ENCODE results near the gene ME2. TPM values are rescaled to one million over a fixed set of nuclear protein-coding genes. Genes with fewer than 3 reads are reported as not detected.

Gene ME2
- total and polyA plus RNA-seq, 2 donors (not counting 3 experiments of a cell fraction or from before 2014, with no cell fraction given) = 28.6 to 42.4 TPM

DNA sequence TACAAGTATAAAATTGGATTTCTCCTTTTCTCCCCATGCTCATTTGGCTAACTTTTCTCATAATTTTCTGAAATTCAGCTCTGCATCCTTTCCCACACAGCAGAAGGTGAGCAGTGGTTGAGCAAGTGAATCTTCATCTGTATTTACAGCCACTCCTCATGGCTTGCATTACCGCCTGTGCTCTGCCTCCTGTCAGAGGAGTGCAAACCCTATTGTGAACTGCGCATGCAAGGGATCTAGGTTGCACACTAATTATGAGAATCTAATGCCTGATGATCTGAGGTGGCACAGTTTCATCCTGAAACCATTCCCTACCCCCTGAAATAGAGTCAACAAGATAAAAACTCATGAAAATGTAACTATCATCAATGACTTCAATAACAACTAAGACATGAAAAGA lies 20.0 kb downstream of the ME2 start:
- FAIRE-seq (no peak), DNase-seq (ENCODE audit: low read depth, low spot score) (no peak)
- Histone ChIP-seq H3K9me3 (replicated peaks; ENCODE audit: control insufficient read depth, insufficient read depth, low read length) (no peaks in the 10 kb centered on the region), H3K9me1 (replicated peaks; ENCODE audit: control insufficient read depth, extremely low read depth, insufficient read depth, low read length) (no peaks in the 10 kb centered on the region), H3K36me3 (ENCODE audit: control insufficient read depth in 2 of 2, extremely low read depth in 1 of 2, insufficient read depth in 2 of 2, low read length in 2 of 2) (no peaks in the 10 kb centered on the region), H3K27me3 (ENCODE audit: control insufficient read depth in 2 of 2, insufficient read depth in 2 of 2, low read length in 2 of 2) (no peaks in the 10 kb centered on the region), H4K20me1 (replicated peaks; ENCODE audit: control insufficient read depth, extremely low read depth, insufficient read depth, low read length) (no peaks in the 10 kb centered on the region), H3K4me2 (ENCODE audit: insufficient read depth, low read length) (no peak overlapping the region), H2AFZ (ENCODE audit: low read depth, low read length) (no peak overlapping the region), H3K79me2 (ENCODE audit: control insufficient read depth, insufficient read depth, low read length) (peaks cover 2% of the 10 kb centered on the region), H3K9ac (replicated peaks; ENCODE audit: extremely low read depth, insufficient read depth, low read length) (no peak overlapping the region), H3K27ac (ENCODE audit: insufficient read depth, low read depth, low read length) (no peak overlapping the region), H3K4me1 (ENCODE audit: control insufficient read depth, extremely low read depth, insufficient read depth, low read length) (no peaks in the 10 kb centered on the region), H3K4me3 (replicated peaks in 1 of 3; ENCODE audit: insufficient read depth in 1 of 3, low read depth in 1 of 3, low read length in 3 of 3) (no peak overlapping the region)
- ChIA-PET POLR2A (no interaction called here), CTCF (no interaction called here)
- no TSS peak for BruUV-seq (replicated peaks)
- dilution Hi-C loops (cut with MboI; ENCODE audit: extremely low pct_ligation_motif_present, low sequenced_read_pairs) (no loop called here), intact Hi-C loops (cut with micrococcal nuclease) (no loop called here)
- TF ChIP-seq, protein P1, sequence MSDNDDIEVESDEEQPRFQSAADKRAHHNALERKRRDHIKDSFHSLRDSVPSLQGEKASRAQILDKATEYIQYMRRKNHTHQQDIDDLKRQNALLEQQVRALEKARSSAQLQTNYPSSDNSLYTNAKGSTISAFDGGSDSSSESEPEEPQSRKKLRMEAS (IDR thresholded peaks at IDR 0.05; ENCODE audit: insufficient read depth, insufficient read length) = no peak

DNA sequence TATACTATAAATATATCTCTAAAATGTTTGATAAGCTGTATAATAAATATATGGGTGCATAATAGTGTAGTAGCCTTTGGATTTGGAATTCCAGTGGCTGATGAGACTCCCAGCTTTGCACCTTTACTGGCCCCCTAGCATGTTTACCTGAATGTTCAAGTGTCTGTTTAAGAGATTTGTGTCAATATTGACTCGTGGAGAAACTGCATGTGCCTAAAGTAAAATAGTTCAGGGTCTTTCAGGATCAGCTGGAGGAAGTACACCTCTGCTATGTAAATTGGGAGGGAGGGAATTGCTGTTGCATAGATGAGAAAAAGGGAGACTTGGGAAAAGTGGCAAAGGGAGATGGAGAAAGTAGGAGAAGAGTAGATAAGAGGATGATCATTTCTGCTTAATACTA lies 23.9 kb downstream of the ME2 start:
- no peak overlapping the region for H2AFZ ChIP-seq (ENCODE audit: low read depth, low read length)
- H3K27me3 ChIP-seq (ENCODE audit: control insufficient read depth in 2 of 2, insufficient read depth in 2 of 2, low read length in 2 of 2) = no peaks in the 10 kb centered on the region
- H3K9me1 ChIP-seq (replicated peaks; ENCODE audit: control insufficient read depth, extremely low read depth, insufficient read depth, low read length) = no peaks in the 10 kb centered on the region
- BruUV-seq (replicated peaks) = no TSS peak
- H3K79me2 ChIP-seq (ENCODE audit: control insufficient read depth, insufficient read depth, low read length) = no peaks in the 10 kb centered on the region
- H3K4me2 ChIP-seq (ENCODE audit: insufficient read depth, low read length) = no peak overlapping the region
- DNase-seq (ENCODE audit: low read depth, low spot score) = no peak
- no peaks in the 10 kb centered on the region for H3K36me3 ChIP-seq (ENCODE audit: control insufficient read depth in 2 of 2, extremely low read depth in 1 of 2, insufficient read depth in 2 of 2, low read length in 2 of 2)
- CTCF ChIA-PET = no interaction called here
- dilution Hi-C loops (cut with MboI; ENCODE audit: extremely low pct_ligation_motif_present, low sequenced_read_pairs) (no loop called here), intact Hi-C loops (cut with micrococcal nuclease) (no loop called here)
- POLR2A ChIA-PET = no interaction called here
- no peak overlapping the region for H3K9ac ChIP-seq (replicated peaks; ENCODE audit: extremely low read depth, insufficient read depth, low read length)
- TF ChIP-seq JUN (IDR thresholded peaks at IDR 0.05; ENCODE audit: borderline replicate concordance, insufficient read depth, insufficient read length, low read depth) (no peak), FOS (IDR thresholded peaks at IDR 0.05; ENCODE audit: borderline replicate concordance, insufficient read depth, low read length) (no peak), POLR2AphosphoS5 (IDR thresholded peaks at IDR 0.05; ENCODE audit: insufficient read depth, low read depth, low read length) (no peak), EZH2 (IDR thresholded peaks at IDR 0.05; ENCODE audit: borderline replicate concordance, low read depth, low read length, severe bottlenecking) (no peak), GATA2 (IDR thresholded peaks at IDR 0.05; ENCODE audit: insufficient read depth, insufficient read length, low read depth, low read length) (no peak), MYC (IDR thresholded peaks at IDR 0.05; ENCODE audit: low read depth, low read length) (no peak), POLR2A (IDR thresholded peaks at IDR 0.05; ENCODE audit: low read depth, low read length) (no peak)
- TF ChIP-seq, protein P2, sequence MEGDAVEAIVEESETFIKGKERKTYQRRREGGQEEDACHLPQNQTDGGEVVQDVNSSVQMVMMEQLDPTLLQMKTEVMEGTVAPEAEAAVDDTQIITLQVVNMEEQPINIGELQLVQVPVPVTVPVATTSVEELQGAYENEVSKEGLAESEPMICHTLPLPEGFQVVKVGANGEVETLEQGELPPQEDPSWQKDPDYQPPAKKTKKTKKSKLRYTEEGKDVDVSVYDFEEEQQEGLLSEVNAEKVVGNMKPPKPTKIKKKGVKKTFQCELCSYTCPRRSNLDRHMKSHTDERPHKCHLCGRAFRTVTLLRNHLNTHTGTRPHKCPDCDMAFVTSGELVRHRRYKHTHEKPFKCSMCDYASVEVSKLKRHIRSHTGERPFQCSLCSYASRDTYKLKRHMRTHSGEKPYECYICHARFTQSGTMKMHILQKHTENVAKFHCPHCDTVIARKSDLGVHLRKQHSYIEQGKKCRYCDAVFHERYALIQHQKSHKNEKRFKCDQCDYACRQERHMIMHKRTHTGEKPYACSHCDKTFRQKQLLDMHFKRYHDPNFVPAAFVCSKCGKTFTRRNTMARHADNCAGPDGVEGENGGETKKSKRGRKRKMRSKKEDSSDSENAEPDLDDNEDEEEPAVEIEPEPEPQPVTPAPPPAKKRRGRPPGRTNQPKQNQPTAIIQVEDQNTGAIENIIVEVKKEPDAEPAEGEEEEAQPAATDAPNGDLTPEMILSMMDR (IDR thresholded peaks at IDR 0.05; ENCODE audit: extremely low read depth in 1 of 2, insufficient read depth in 1 of 2, low read depth in 1 of 2, low read length in 2 of 2) = no peak
- TF ChIP-seq, protein P1 (IDR thresholded peaks at IDR 0.05; ENCODE audit: insufficient read depth, insufficient read length) = no peak
- no peaks in the 10 kb centered on the region for H4K20me1 ChIP-seq (replicated peaks; ENCODE audit: control insufficient read depth, extremely low read depth, insufficient read depth, low read length)
- H3K4me1 ChIP-seq (ENCODE audit: control insufficient read depth, extremely low read depth, insufficient read depth, low read length) = no peaks in the 10 kb centered on the region
- no peak overlapping the region for H3K27ac ChIP-seq (ENCODE audit: insufficient read depth, low read depth, low read length)
- no peak for FAIRE-seq
- no peaks in the 10 kb centered on the region for H3K9me3 ChIP-seq (replicated peaks; ENCODE audit: control insufficient read depth, insufficient read depth, low read length)
- no peak overlapping the region for H3K4me3 ChIP-seq (replicated peaks in 1 of 3; ENCODE audit: insufficient read depth in 1 of 3, low read depth in 1 of 3, low read length in 3 of 3)

All from endothelial cell of umbilical vein (primary cell).